PC-9 (cell line): Measurements from ENCODE around the gene MLYCD. TPM values are rescaled to one million over a fixed set of nuclear protein-coding genes. Genes with fewer than 3 reads are reported as not detected.

Experiments used
- BruUV-seq: library from RNA; stranded (reverse); fragments of 400-500 nt; replicated peaks from 2 replicates; lab custom pipeline; 2021; lab: Mats Ljungman, UMichigan
- CTCF ChIA-PET: fragments of 300-600 bp; sonication (Branson Sonifier 250); formaldehyde crosslinking; loops from one replicate; lab custom pipeline; 2022; ENCODE audit warnings: antibody characterized with exemption; lab: Charles Lee
- POLR2A ChIA-PET: fragments of 300-600 bp; sonication (Branson Sonifier 250); formaldehyde crosslinking; loops from one replicate; lab custom pipeline; 2022; ENCODE audit warnings: antibody characterized with exemption; ENCODE audit not compliant: unreplicated experiment; lab: Charles Lee
- DNase-seq, 2 experiments: peaks; one replicate each; pipeline versions ENCODE4 v3.0.0 to v3.0.0-alpha.2; 2015 to 2022; ENCODE audit warnings: mixed read lengths in 1 of 2
- H2AFZ ChIP-seq: fragments of 200-600 bp; sonication (generic); 2 replicates; pipeline ENCODE4 v1.8.1; 2017; ENCODE audit warnings: antibody characterized with exemption
- H3F3A ChIP-seq: fragments of 200-600 bp; sonication (generic); 2 replicates; pipeline ENCODE4 v1.8.1; 2017; ENCODE audit warnings: antibody characterized with exemption, mild to moderate bottlenecking, low read depth; ENCODE audit not compliant: insufficient read depth
- H3K27ac ChIP-seq: fragments of 200-600 bp; sonication (generic); 2 replicates; pipeline ENCODE4 v1.6.1; 2016; ENCODE audit warnings: mixed run types
- H3K27me3 ChIP-seq: fragments of 200-600 bp; sonication (generic); 2 replicates; pipeline ENCODE4 v1.6.1; 2016; ENCODE audit warnings: low read depth, mixed run types; ENCODE audit not compliant: insufficient read depth
- H3K36me3 ChIP-seq: fragments of 200-600 bp; sonication (generic); 2 replicates; pipeline ENCODE4 v1.6.1; 2016; ENCODE audit warnings: low read depth, mixed run types
- H3K4me1 ChIP-seq: fragments of 200-600 bp; sonication (generic); replicated peaks from 2 replicates; pipeline ENCODE4 v1.6.1; 2016; ENCODE audit warnings: mixed run types; ENCODE audit not compliant: insufficient read depth
- H3K4me2 ChIP-seq: fragments of 200-600 bp; sonication (generic); 2 replicates; pipeline ENCODE4 v1.6.1; 2017; ENCODE audit warnings: mixed run types
- H3K4me3 ChIP-seq: fragments of 200-600 bp; sonication (generic); 2 replicates; pipeline ENCODE4 v1.6.1; 2016; ENCODE audit warnings: mixed run types
- H3K79me2 ChIP-seq: fragments of 200-600 bp; sonication (generic); 2 replicates; pipeline ENCODE4 v1.6.1; 2017; ENCODE audit warnings: low read depth, mixed run types
- H3K9me2 ChIP-seq: fragments of 200-600 bp; sonication (generic); 2 replicates; pipeline ENCODE4 v1.8.1; 2017; ENCODE audit warnings: mild to moderate bottlenecking; ENCODE audit not compliant: insufficient read depth
- H3K9me3 ChIP-seq: fragments of 200-600 bp; sonication (generic); 2 replicates; pipeline ENCODE4 v1.8.1; 2016; ENCODE audit warnings: low read depth; ENCODE audit not compliant: insufficient read depth
- H4K20me1 ChIP-seq: fragments of 200-600 bp; sonication (generic); 2 replicates; pipeline ENCODE4 v1.8.1; 2017; ENCODE audit not compliant: insufficient read depth
- CTCF ChIP-seq: fragments of 200-600 bp; sonication (generic); conservative IDR thresholded peaks from 2 replicates; pipeline ENCODE4 v1.6.1; 2017; ENCODE audit warnings: mixed run types, antibody characterized with exemption, mild to moderate bottlenecking, moderate library complexity
- EZH2 ChIP-seq: fragments of 200-600 bp; sonication (generic); IDR thresholded peaks from 2 replicates; pipeline ENCODE4 v1.8.0; 2017; ENCODE audit warnings: antibody characterized with exemption, low read depth
- intact Hi-C: fragments of 100-400 bp; cut with micrococcal nuclease; formaldehyde crosslinking; loops from one replicate; pipeline ENCODE4 v1.10.0; 2022; ENCODE audit not compliant: unreplicated experiment
- total RNA-seq: library from RNA; stranded (reverse); gene quantifications from 2 replicates; pipeline ENCODE4 v1.2.3, GENCODE V29; 2021

The MLYCD gene
- total RNA-seq, 1 experiment from 2014 or later: 4.7 TPM

DNA sequence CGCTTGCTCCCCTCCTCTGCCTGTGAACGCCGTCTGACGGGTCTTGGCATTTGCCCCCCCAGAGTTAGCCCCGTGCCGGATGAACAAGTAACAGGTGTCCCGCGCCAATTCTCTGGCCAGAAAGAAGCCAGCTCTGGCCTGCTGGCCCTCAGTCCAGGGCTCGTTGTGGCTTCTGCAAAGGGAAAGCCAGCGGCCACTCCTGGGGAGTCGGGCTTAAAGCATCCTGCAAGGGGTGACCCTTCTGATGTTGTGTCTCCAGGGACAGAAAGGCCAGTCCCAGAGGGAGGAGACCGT, 35.7 kb downstream of the MLYCD start:
- H3K4me1 ChIP-seq: no peaks in the 10 kb centered on the region
- DNase-seq: no peak
- TF ChIP-seq EZH2: no peak
- TF ChIP-seq CTCF: no peak
- intact Hi-C loops: no loop called here
- no peaks in the 10 kb centered on the region; the same call in 1 of the 2 replicates for H3F3A ChIP-seq
- H3K79me2 ChIP-seq: no peaks in the 10 kb centered on the region
- BruUV-seq: no TSS peak
- H3K9me3 ChIP-seq: no peaks in the 10 kb centered on the region
- ChIA-PET CTCF (no interaction called here), POLR2A (no interaction called here)
- H3K4me2 ChIP-seq: no peak overlapping the region
- H3K27ac ChIP-seq: no peak overlapping the region
- H3K4me3 ChIP-seq: no peak overlapping the region
- no peaks in the 10 kb centered on the region for H3K9me2 ChIP-seq
- H4K20me1 ChIP-seq: no peaks in the 10 kb centered on the region
- H3K27me3 ChIP-seq: no peaks in the 10 kb centered on the region
- no peak overlapping the region for H2AFZ ChIP-seq
- H3K36me3 ChIP-seq: no peaks in the 10 kb centered on the region

DNA sequence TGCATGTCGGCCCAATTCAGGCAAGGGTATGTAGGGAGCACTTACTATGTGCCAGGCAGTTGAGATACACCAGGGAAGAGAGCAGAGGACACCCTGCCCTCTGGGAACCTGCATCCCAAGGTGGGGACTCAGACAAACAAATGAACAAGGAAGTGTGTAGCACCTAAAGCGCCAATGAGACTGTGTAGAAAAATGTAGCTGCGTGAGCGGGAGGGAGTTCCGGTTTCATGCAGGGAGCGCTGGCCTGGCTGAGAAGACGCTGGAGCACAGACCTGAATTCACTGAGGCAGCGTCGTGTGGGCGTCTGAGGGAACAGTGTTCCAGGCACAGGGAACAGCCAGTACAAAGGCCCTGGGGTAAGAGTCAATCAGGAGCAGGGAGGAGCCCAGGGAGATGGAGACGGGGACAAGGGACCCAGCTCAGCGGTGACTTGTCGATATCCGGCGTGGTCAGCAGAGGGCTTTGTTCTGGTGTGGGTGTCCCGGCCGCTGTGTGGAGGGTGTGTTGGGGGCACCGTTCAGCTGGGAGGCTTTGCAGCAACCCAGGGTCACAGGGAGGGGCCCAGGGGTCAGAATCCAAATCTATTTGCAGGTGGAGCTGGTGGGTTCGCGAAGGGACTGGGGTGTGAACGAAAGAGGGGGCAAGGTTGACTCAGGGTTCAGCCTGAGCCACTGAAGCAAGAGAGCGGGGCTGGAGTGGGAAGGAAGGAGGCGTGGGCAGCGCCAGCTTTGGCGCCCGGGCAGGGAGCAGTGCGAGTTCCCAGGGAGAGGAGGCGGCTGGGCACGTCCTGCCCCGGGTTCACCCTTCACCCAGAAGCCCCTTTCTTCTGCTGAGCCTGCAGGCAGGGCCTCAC, 36.3 kb downstream of the MLYCD start:
- POLR2A ChIA-PET: no interaction called here
- no TSS peak for BruUV-seq

GRCh38 chr16:83935858-83936255, 36.9 kb downstream of the MLYCD start:
- Histone ChIP-seq H3K27me3 (no peaks in the 10 kb centered on the region), H3K4me1 (no peaks in the 10 kb centered on the region), H3K9me3 (no peaks in the 10 kb centered on the region), H3K9me2 (no peaks in the 10 kb centered on the region), H3K79me2 (no peaks in the 10 kb centered on the region), H3F3A (no peaks in the 10 kb centered on the region; the same call in 1 of the 2 replicates), H3K4me2 (no peak overlapping the region), H3K36me3 (no peaks in the 10 kb centered on the region), H4K20me1 (no peaks in the 10 kb centered on the region), H3K27ac (no peak overlapping the region), H3K4me3 (no peak overlapping the region), H2AFZ (no peak overlapping the region)
- CTCF ChIA-PET: interaction anchor here (0.5 kb wide), 1 partner anchor 156 kb away, joined by 5 read pairs; no protein-coding TSS in a partner anchor
- BruUV-seq: no TSS peak
- no peak for TF ChIP-seq EZH2
- no peak for TF ChIP-seq CTCF
- DNase-seq: no peak
- POLR2A ChIA-PET: no interaction called here
- intact Hi-C loops: no loop called here

More for the DNA sequence above, 36.3 kb downstream of the MLYCD start:
- CTCF ChIA-PET: interaction anchor here (0.5 kb wide), 1 partner anchor 157 kb away, joined by 5 read pairs; no protein-coding TSS in a partner anchor
- H3K27me3 ChIP-seq: no peaks in the 10 kb centered on the region
- no peak for DNase-seq
- no peak overlapping the region for H2AFZ ChIP-seq
- no peaks in the 10 kb centered on the region for H3K36me3 ChIP-seq
- no peaks in the 10 kb centered on the region for H3K4me1 ChIP-seq
- no peaks in the 10 kb centered on the region; the same call in 1 of the 2 replicates for H3F3A ChIP-seq
- H4K20me1 ChIP-seq: no peaks in the 10 kb centered on the region
- H3K4me2 ChIP-seq: no peak overlapping the region
- H3K9me2 ChIP-seq: no peaks in the 10 kb centered on the region
- no peaks in the 10 kb centered on the region for H3K9me3 ChIP-seq
- no peak overlapping the region for H3K4me3 ChIP-seq
- no peak overlapping the region for H3K27ac ChIP-seq
- H3K79me2 ChIP-seq: no peaks in the 10 kb centered on the region
- TF ChIP-seq EZH2: no peak
- no peak for TF ChIP-seq CTCF
- intact Hi-C loops: no loop called here
